Left renal cortex interstitium (tissue), 4 donors: ENCODE data around the gene ZBTB18. TPM values are rescaled to one million over a fixed set of nuclear protein-coding genes. Genes with fewer than 3 reads are reported as not detected.

ENCODE experiments used
- DNase-seq, 4 donors: peaks; one replicate each; pipeline ENCODE4 v3.0.0-alpha.2; 2013; ENCODE audit warnings: low read depth in 4 of 4, low spot score in 2 of 4, missing footprints in 1 of 4
- polyA plus RNA-seq, 4 donors: library from polyadenylated mRNA; unstranded; fragments of 120-200 nt; gene quantifications; one replicate each; pipeline ENCODE4 v1.2.1, GENCODE V29; 2013; ENCODE audit not compliant: insufficient read length in 4 of 4

Gene ZBTB18
- polyA plus RNA-seq, 4 donors: 21.3 to 26.8 (median 24.9) TPM

- no peak for DNase-seq
These were observed 34.8 kb downstream of the ZBTB18 start for GRCh38 chr1:244085891-244086290.

GRCh38 chr1:244087021-244087560, 36.0 kb downstream of the ZBTB18 start:
- no peak for DNase-seq

- DNase-seq: no peak
These were observed 36.5 kb downstream of the ZBTB18 start for GRCh38 chr1:244087611-244088010.

- no peak for DNase-seq
These were observed 37.1 kb downstream of the ZBTB18 start for GRCh38 chr1:244088161-244088560.

GRCh38 chr1:244089561-244089960, 38.5 kb downstream of the ZBTB18 start:
- no peak for DNase-seq

- DNase-seq: no peak
These were observed 39.6 kb downstream of the ZBTB18 start for GRCh38 chr1:244090645-244091044.

- no peak for DNase-seq
These were observed 41.3 kb downstream of the ZBTB18 start for GRCh38 chr1:244092293-244092963.

- no peak for DNase-seq
These were observed 42.0 kb downstream of the ZBTB18 start for GRCh38 chr1:244092964-244093638.

GRCh38 chr1:244094880-244095528, 43.9 kb downstream of the ZBTB18 start:
- no peak for DNase-seq

GRCh38 chr1:244095529-244095911, 44.4 kb downstream of the ZBTB18 start:
- no peak for DNase-seq

GRCh38 chr1:244096066-244096610, 45.1 kb downstream of the ZBTB18 start:
- no peak for DNase-seq

- no peak for DNase-seq
These were observed 45.6 kb downstream of the ZBTB18 start for GRCh38 chr1:244096691-244097090.

GRCh38 chr1:244097523-244098405, 46.7 kb downstream of the ZBTB18 start:
- DNase-seq: no peak

GRCh38 chr1:244099258-244099930, 48.3 kb downstream of the ZBTB18 start:
- no peak for DNase-seq

GRCh38 chr1:244100276-244100675, 49.2 kb downstream of the ZBTB18 start:
- DNase-seq: no peak

GRCh38 chr1:244100704-244101453, 49.8 kb downstream of the ZBTB18 start:
- no peak for DNase-seq

- no peak for DNase-seq
These were observed 51.0 kb downstream of the ZBTB18 start for GRCh38 chr1:244102046-244102445.

- no peak for DNase-seq
These were observed 51.4 kb downstream of the ZBTB18 start for GRCh38 chr1:244102468-244102867.
